ENCODE results near the gene MCU. TPM values are rescaled to one million over a fixed set of nuclear protein-coding genes. Genes with fewer than 3 reads are reported as not detected.

Gene MCU
- total and polyA plus RNA-seq, 12 donors: 9.0 to 19.0 (median 14.7) TPM

- H3K27me3 ChIP-seq: no peaks in the 10 kb centered on the region
- intact Hi-C loops (cut with DNase I): no loop called here
- DNase-seq (no peak), ATAC-seq (no peak)
- H3K36me3 ChIP-seq: no peaks in the 10 kb centered on the region
- no peak overlapping the region for H3K27ac ChIP-seq
- no peaks in the 10 kb centered on the region for H3K9me3 ChIP-seq
- TF ChIP-seq CTCF (IDR thresholded peaks at IDR 0.05): no peak
- no peaks in the 10 kb centered on the region for H3K4me1 ChIP-seq
- WGBS, 2 donors: 91% methylated on average over 5 of the region's 5 CpGs
- no peak overlapping the region for H3K4me3 ChIP-seq
These were observed 33.1 kb upstream of the MCU start for GRCh38 chr10:72658696-72659400.

GRCh38 chr10:72659694-72660093 is 32.2 kb upstream of the MCU start:
- 92 to 94% methylated on average over 8 of the region's 8 CpGs for WGBS, 2 donors
- intact Hi-C loops (cut with DNase I): no loop called here
- Histone ChIP-seq H3K4me1 (no peaks in the 10 kb centered on the region), H3K27me3 (no peaks in the 10 kb centered on the region), H3K9me3 (no peaks in the 10 kb centered on the region), H3K4me3 (no peak overlapping the region), H3K27ac (no peak overlapping the region), H3K36me3 (no peaks in the 10 kb centered on the region)
- no peak for DNase-seq
- no peak for ATAC-seq
- TF ChIP-seq CTCF (IDR thresholded peaks at IDR 0.05): no peak

DNA sequence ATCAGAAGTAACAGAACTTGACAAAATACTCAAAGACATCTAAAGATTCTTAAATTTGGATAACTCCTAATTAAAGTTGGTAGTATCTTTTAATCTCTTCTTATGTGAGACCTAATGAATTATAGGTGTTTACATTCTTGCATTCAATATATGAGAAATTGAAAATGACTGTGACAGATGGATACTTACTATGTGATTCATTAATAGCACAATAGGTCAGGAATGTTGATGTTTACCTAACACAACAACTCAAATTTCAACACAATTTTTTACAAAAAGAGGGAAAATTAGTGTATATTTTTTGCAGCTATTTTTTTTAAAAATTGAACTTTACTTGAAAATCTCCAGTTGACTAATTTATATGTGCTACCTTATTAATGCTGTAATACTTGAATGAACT is 31.7 kb upstream of the MCU start:
- Histone ChIP-seq H3K36me3 (no peaks in the 10 kb centered on the region), H3K9me3 (no peaks in the 10 kb centered on the region), H3K4me1 (no peaks in the 10 kb centered on the region), H3K4me3 (no peak overlapping the region), H3K27ac (no peak overlapping the region), H3K27me3 (no peaks in the 10 kb centered on the region)
- no peak for TF ChIP-seq CTCF (IDR thresholded peaks at IDR 0.05)
- ATAC-seq (no peak), DNase-seq (no peak)
- intact Hi-C loops (cut with DNase I): no loop called here

DNA sequence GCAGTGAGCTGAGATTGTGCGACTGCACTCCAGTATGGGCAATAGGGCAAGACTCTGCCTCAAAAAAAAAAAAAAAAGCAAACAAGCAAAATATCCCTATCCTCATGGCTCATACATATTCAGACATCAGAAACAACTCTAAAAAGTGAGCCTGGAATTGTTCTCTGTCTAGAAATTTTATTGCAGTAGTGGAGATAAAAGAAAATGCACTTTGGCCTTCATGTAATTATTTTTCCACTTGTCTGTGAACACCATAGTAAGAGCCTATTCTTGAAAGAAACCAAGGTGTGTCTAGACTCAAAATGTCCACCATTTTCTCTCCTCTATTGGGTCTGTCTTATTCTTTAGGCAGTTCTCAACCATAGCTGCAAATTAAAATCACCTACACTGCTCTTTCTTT is 30.5 kb upstream of the MCU start:
- 97 to 100% methylated on average over 1 of the region's 1 CpG for WGBS, 2 donors

More for the DNA sequence above, 30.5 kb upstream of the MCU start:
- no peak overlapping the region for H3K27ac ChIP-seq
- intact Hi-C loops (cut with DNase I): no loop called here
- H3K27me3 ChIP-seq: no peaks in the 10 kb centered on the region
- H3K4me1 ChIP-seq: no peaks in the 10 kb centered on the region
- no peak for TF ChIP-seq CTCF (IDR thresholded peaks at IDR 0.05)
- H3K9me3 ChIP-seq: no peaks in the 10 kb centered on the region
- ATAC-seq: no peak
- H3K36me3 ChIP-seq: no peaks in the 10 kb centered on the region
- no peak for DNase-seq
- no peak overlapping the region for H3K4me3 ChIP-seq
